ENCODE results near the gene IBTK. TPM values are rescaled to one million over a fixed set of nuclear protein-coding genes. Genes with fewer than 3 reads are reported as not detected.

Gene IBTK
- total RNA-seq, 1 experiment from 2014 or later = 36.6 TPM

DNA sequence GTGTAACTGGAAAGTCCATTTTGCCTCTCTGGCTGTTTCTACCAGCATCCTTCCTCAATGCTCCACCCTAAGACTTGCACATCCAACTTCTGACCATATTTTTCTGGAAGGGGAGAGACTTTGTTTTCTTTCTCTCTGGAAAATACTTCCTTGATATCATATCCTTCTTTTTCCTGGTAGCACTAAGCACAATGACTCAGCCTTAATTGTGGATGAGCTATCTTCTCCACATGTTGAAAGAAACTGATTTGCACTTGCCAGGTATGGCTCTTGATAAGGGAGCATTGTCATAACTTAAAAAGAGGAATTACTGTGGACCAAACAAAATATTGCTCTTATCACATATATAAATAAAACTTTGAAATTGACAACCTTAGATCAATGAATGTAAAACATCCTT, 30.1 kb upstream of the IBTK start:
- RAD21 ChIA-PET (ENCODE audit: low non-redundant PET in 1 of 2, low total read pairs in 2 of 2, uncharacterized antibody in 2 of 2, unreplicated experiment in 2 of 2) = no interaction called here
- Histone ChIP-seq H3K36me3 (ENCODE audit: control insufficient read depth in 1 of 2, insufficient read depth in 2 of 2, low read length in 2 of 2) (no peaks in the 10 kb centered on the region), H3K9me2 (ENCODE audit: insufficient read depth) (no peaks in the 10 kb centered on the region), H3K4me2 (ENCODE audit: low read length) (no peak overlapping the region), H3K9ac (ENCODE audit: low read length) (no peak overlapping the region), H3K27ac (ENCODE audit: low read depth, low read length) (no peak overlapping the region), H3K4me3 (replicated peaks in 1 of 2; ENCODE audit: low read depth in 1 of 2, low read length in 2 of 2) (no peak overlapping the region), H2AFZ (ENCODE audit: low read depth, low read length, poor library complexity, severe bottlenecking) (no peak overlapping the region), H3K79me2 (ENCODE audit: insufficient read depth, low read length) (no peaks in the 10 kb centered on the region), H3K27me3 (ENCODE audit: insufficient read depth, low read length) (no peaks in the 10 kb centered on the region), H4K20me1 (ENCODE audit: insufficient read depth) (no peaks in the 10 kb centered on the region), H3K4me1 (ENCODE audit: control insufficient read depth in 1 of 2, insufficient read depth in 2 of 2, low read length in 2 of 2) (no peaks in the 10 kb centered on the region), H3K9me3 (ENCODE audit: control insufficient read depth in 1 of 2, insufficient read depth in 1 of 2, low read depth in 1 of 2, low read length in 2 of 2) (no peaks in the 10 kb centered on the region)
- no TSS peak for BruUV-seq (replicated peaks)
- DNase-seq (ENCODE audit: low read depth, low spot score) (no peak), ATAC-seq (no peak)
- intact Hi-C loops (cut with micrococcal nuclease) = no loop called here
- CTCF ChIA-PET = no interaction called here
- POLR2A ChIA-PET = no interaction called here
- TF ChIP-seq CBX3 (IDR thresholded peaks at IDR 0.05; ENCODE audit: low read depth) (no peak), CEBPB (IDR thresholded peaks at IDR 0.05; ENCODE audit: low read depth) (no peak), POLR2A (IDR thresholded peaks at IDR 0.05; ENCODE audit: borderline replicate concordance, extremely low read depth, insufficient read depth, insufficient read length) (no peak)

GRCh38 chr6:82275686-82276085, 28.1 kb upstream of the IBTK start:
- ChIA-PET RAD21 (ENCODE audit: low non-redundant PET in 1 of 2, low total read pairs in 2 of 2, uncharacterized antibody in 2 of 2, unreplicated experiment in 2 of 2) (no interaction called here), POLR2A (no interaction called here), CTCF (no interaction called here)
- DNase-seq (ENCODE audit: low read depth, low spot score) (no peak), ATAC-seq (no peak)
- TF ChIP-seq JUND (IDR thresholded peaks at IDR 0.05) (no peak), YY1 (IDR thresholded peaks at IDR 0.05; ENCODE audit: extremely low read depth, insufficient replicate concordance, low read depth, low read length) (no peak), ATF3 (IDR thresholded peaks at IDR 0.05) (no peak), EZH2 (IDR thresholded peaks at IDR 0.05) (no peak), FOSL1 (IDR thresholded peaks at IDR 0.05; ENCODE audit: low read depth) (no peak), SP1 (IDR thresholded peaks at IDR 0.05; ENCODE audit: low read depth) (no peak)
- TF ChIP-seq, protein P1, sequence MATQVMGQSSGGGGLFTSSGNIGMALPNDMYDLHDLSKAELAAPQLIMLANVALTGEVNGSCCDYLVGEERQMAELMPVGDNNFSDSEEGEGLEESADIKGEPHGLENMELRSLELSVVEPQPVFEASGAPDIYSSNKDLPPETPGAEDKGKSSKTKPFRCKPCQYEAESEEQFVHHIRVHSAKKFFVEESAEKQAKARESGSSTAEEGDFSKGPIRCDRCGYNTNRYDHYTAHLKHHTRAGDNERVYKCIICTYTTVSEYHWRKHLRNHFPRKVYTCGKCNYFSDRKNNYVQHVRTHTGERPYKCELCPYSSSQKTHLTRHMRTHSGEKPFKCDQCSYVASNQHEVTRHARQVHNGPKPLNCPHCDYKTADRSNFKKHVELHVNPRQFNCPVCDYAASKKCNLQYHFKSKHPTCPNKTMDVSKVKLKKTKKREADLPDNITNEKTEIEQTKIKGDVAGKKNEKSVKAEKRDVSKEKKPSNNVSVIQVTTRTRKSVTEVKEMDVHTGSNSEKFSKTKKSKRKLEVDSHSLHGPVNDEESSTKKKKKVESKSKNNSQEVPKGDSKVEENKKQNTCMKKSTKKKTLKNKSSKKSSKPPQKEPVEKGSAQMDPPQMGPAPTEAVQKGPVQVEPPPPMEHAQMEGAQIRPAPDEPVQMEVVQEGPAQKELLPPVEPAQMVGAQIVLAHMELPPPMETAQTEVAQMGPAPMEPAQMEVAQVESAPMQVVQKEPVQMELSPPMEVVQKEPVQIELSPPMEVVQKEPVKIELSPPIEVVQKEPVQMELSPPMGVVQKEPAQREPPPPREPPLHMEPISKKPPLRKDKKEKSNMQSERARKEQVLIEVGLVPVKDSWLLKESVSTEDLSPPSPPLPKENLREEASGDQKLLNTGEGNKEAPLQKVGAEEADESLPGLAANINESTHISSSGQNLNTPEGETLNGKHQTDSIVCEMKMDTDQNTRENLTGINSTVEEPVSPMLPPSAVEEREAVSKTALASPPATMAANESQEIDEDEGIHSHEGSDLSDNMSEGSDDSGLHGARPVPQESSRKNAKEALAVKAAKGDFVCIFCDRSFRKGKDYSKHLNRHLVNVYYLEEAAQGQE (IDR thresholded peaks at IDR 0.05; ENCODE audit: low read depth) = no peak
- no TSS peak for BruUV-seq (replicated peaks)
- Histone ChIP-seq H4K20me1 (ENCODE audit: insufficient read depth) (no peaks in the 10 kb centered on the region), H3K4me2 (ENCODE audit: low read length) (no peak overlapping the region), H3K4me3 (replicated peaks in 1 of 2; ENCODE audit: low read depth in 1 of 2, low read length in 2 of 2) (no peak overlapping the region), H3K9me3 (ENCODE audit: control insufficient read depth in 1 of 2, insufficient read depth in 1 of 2, low read depth in 1 of 2, low read length in 2 of 2) (no peaks in the 10 kb centered on the region), H3K4me1 (ENCODE audit: control insufficient read depth in 1 of 2, insufficient read depth in 2 of 2, low read length in 2 of 2) (peaks cover 0 to under 1% of the 10 kb centered on the region in 2 experiments; a peak in 1 of 4 replicates), H2AFZ (ENCODE audit: low read depth, low read length, poor library complexity, severe bottlenecking) (no peak overlapping the region), H3K79me2 (ENCODE audit: insufficient read depth, low read length) (no peaks in the 10 kb centered on the region), H3K27ac (ENCODE audit: low read depth, low read length) (no peak overlapping the region), H3K9me2 (ENCODE audit: insufficient read depth) (no peaks in the 10 kb centered on the region), H3K36me3 (ENCODE audit: control insufficient read depth in 1 of 2, insufficient read depth in 2 of 2, low read length in 2 of 2) (no peaks in the 10 kb centered on the region), H3K9ac (ENCODE audit: low read length) (no peak overlapping the region), H3K27me3 (ENCODE audit: insufficient read depth, low read length) (no peaks in the 10 kb centered on the region)
- intact Hi-C loops (cut with micrococcal nuclease) = no loop called here

Measured in HCT116 (cell line).